CD14-positive monocyte (primary cell): ENCODE results near the gene FHIT. TPM values are rescaled to one million over a fixed set of nuclear protein-coding genes. Genes with fewer than 3 reads are reported as not detected.

ENCODE experiments used
- DNase-seq, 3 donors: peaks; one replicate each; pipeline ENCODE4 v3.0.0-alpha.2; 2011 to 2022
- H2AFZ ChIP-seq: 2 replicates; pipeline ENCODE4 v1.6.0; 2012; ENCODE audit warnings: mild to moderate bottlenecking, low read depth, low read length, inconsistent platforms; ENCODE audit not compliant: insufficient read depth, poor library complexity, severe bottlenecking
- H3K27ac ChIP-seq, 2 donors: 1 replicate in 1 of 2; 2 replicates in 1 of 2; pipeline ENCODE4 v1.5.1; 2012 to 2013; ENCODE audit warnings: low read length in 2 of 2, control low read depth in 1 of 2, inconsistent platforms in 1 of 2, low read depth in 1 of 2, mild to moderate bottlenecking in 1 of 2
- H3K27me3 ChIP-seq, 2 donors: one replicate each; pipeline versions ENCODE4 v1.6.0 to v1.6.1; 2011 to 2013; ENCODE audit warnings: low read length in 2 of 2; ENCODE audit not compliant: control insufficient read depth in 2 of 2, insufficient read depth in 2 of 2
- H3K36me3 ChIP-seq, 2 donors: replicated peaks in 1 of 2; 1 replicate in 1 of 2; 2 replicates in 1 of 2; pipeline versions ENCODE4 v1.5.1 to v1.6.1; 2012 to 2013; ENCODE audit warnings: low read length in 2 of 2, control low read depth in 1 of 2, inconsistent platforms in 1 of 2, mild to moderate bottlenecking in 1 of 2; ENCODE audit not compliant: insufficient read depth in 2 of 2, control insufficient read depth in 1 of 2
- H3K4me1 ChIP-seq, 2 donors: 1 replicate in 1 of 2; 2 replicates in 1 of 2; pipeline versions ENCODE4 v1.5.1 to v1.6.1; 2012 to 2013; ENCODE audit warnings: low read length in 2 of 2, control low read depth in 1 of 2, inconsistent platforms in 1 of 2, mild to moderate bottlenecking in 1 of 2, moderate library complexity in 1 of 2; ENCODE audit not compliant: insufficient read depth in 2 of 2, control insufficient read depth in 1 of 2
- H3K4me2 ChIP-seq: replicated peaks from 2 replicates; pipeline ENCODE3; 2012; ENCODE audit warnings: low read length, moderate library complexity, mild to moderate bottlenecking; ENCODE audit not compliant: poor library complexity, severe bottlenecking; ENCODE audit errors: extremely low read depth
- H3K4me3 ChIP-seq, 3 experiments: fragments of 200-600 bp in 1 of 3; sonication (generic) in 1 of 3; replicated peaks in 1 of 3; 1 replicate in 2 of 3; 2 replicates in 1 of 3; pipeline ENCODE4 v1.5.1; 2011 to 2013; ENCODE audit warnings: low read length in 3 of 3, mild to moderate bottlenecking in 3 of 3, control low read depth in 2 of 3, low read depth in 2 of 3, inconsistent platforms in 1 of 3, moderate library complexity in 1 of 3
- H3K79me2 ChIP-seq: 2 replicates; pipeline ENCODE4 v1.6.0; 2012; ENCODE audit warnings: mild to moderate bottlenecking, control low read depth, inconsistent platforms, low read length, moderate library complexity; ENCODE audit not compliant: insufficient read depth
- H3K9ac ChIP-seq: 2 replicates; pipeline ENCODE4 v1.6.0; 2017; ENCODE audit warnings: low read length, mild to moderate bottlenecking; ENCODE audit not compliant: insufficient read depth, poor library complexity, severe bottlenecking
- H3K9me3 ChIP-seq, 2 donors: replicated peaks in 1 of 2; 1 replicate in 1 of 2; 2 replicates in 1 of 2; pipeline versions ENCODE4 v1.5.1 to v1.6.1; 2012 to 2013; ENCODE audit warnings: low read length in 2 of 2, control low read depth in 1 of 2; ENCODE audit not compliant: control insufficient read depth in 1 of 2, insufficient read depth in 1 of 2
- H4K20me1 ChIP-seq: 2 replicates; pipeline ENCODE4 v1.6.0; 2012; ENCODE audit warnings: mild to moderate bottlenecking, low read length, control low read depth, moderate library complexity; ENCODE audit not compliant: insufficient read depth
- H3K27ac Mint-ChIP-seq, 7 donors: one replicate each; pipeline ENCODE4 v1.8.0; 2020; ENCODE audit warnings: mild to moderate bottlenecking in 7 of 7, mixed read lengths in 7 of 7, moderate library complexity in 6 of 7, inconsistent platforms in 2 of 7
- H3K27me3 Mint-ChIP-seq, 3 donors: one replicate each; pipeline ENCODE4 v1.8.0; 2021 to 2022; ENCODE audit warnings: low read depth in 3 of 3, mild to moderate bottlenecking in 3 of 3, mixed read lengths in 3 of 3, moderate library complexity in 3 of 3, inconsistent platforms in 1 of 3
- H3K36me3 Mint-ChIP-seq, 2 donors: one replicate each; pipeline ENCODE4 v1.8.0; 2020; ENCODE audit warnings: mixed read lengths in 2 of 2, inconsistent platforms in 1 of 2, mild to moderate bottlenecking in 1 of 2
- H3K4me1 Mint-ChIP-seq: one replicate; pipeline ENCODE4 v1.8.0; 2020; ENCODE audit warnings: mild to moderate bottlenecking, mixed read lengths
- H3K4me3 Mint-ChIP-seq, 2 donors: one replicate each; pipeline ENCODE4 v1.8.0; 2020; ENCODE audit warnings: mild to moderate bottlenecking in 2 of 2, mixed read lengths in 2 of 2, moderate library complexity in 1 of 2
- H3K9me3 Mint-ChIP-seq, 7 donors: one replicate each; pipeline ENCODE4 v1.8.0; 2020 to 2022; ENCODE audit warnings: mixed read lengths in 7 of 7, mild to moderate bottlenecking in 6 of 7, moderate library complexity in 6 of 7, inconsistent platforms in 2 of 7
- CTCF ChIP-seq: fragments of 200-600 bp; IDR thresholded peaks from one replicate; pipeline ENCODE4 v1.8.0; 2022; ENCODE audit warnings: antibody characterized with exemption, mild to moderate bottlenecking
- WGBS: methylation state at CpG from one replicate; pipeline ENCODE4 v1.1.5; 2013; ENCODE audit warnings: missing lambda C conversion rate; ENCODE audit not compliant: insufficient coverage; 5-methylcytosine and 5-hydroxymethylcytosine counted together
- intact Hi-C, 2 donors: fragments of 100-400 bp; cut with micrococcal nuclease; formaldehyde crosslinking; loops; one replicate each; pipeline versions ENCODE4 v1.15.0 to v1.15.1; 2023
- polyA plus RNA-seq, 3 donors: library from polyadenylated mRNA; depleted of rRNA in 1 of 3; unstranded in 2 of 3; stranded (reverse) in 1 of 3; fragments of 300-500 nt in 2 of 3; fragments of >200 nt in 1 of 3; fragmentation: Illumina TruSeq in 2 of 3; gene quantifications; 1 replicate in 2 of 3; 2 replicates in 1 of 3; pipeline ENCODE4 v1.2.3, GENCODE V29; 2012 to 2021

The FHIT gene
- polyA plus RNA-seq, 3 donors: 1.7 to 3.4 (median 3.2) TPM

- Mint-ChIP-seq H3K4me1 (no peaks in the 10 kb centered on the region), H3K36me3 (no peaks in the 10 kb centered on the region), H3K27me3 (peaks cover 0 to under 1% (median 0%) of the 10 kb centered on the region in 3 donors), H3K9me3 (peaks cover 4 to 12% (median 9%) of the 10 kb centered on the region in 7 donors), H3K4me3 (no peak overlapping the region), H3K27ac (no peak overlapping the region)
- H3K27me3 ChIP-seq: no peaks in the 10 kb centered on the region
- no peaks in the 10 kb centered on the region for H3K36me3 ChIP-seq
- H3K4me1 ChIP-seq: no peaks in the 10 kb centered on the region
- no peak for TF ChIP-seq CTCF
- intact Hi-C loops: no loop called here
- no peak overlapping the region for H3K4me2 ChIP-seq
- no CpG with 5 or more reads among the region's 2 CpGs for WGBS
- H2AFZ ChIP-seq: no peak overlapping the region
- H3K27ac ChIP-seq: no peak overlapping the region
- peaks cover 0 to 8% of the 10 kb centered on the region in 2 donors for H3K9me3 ChIP-seq
- no peak overlapping the region for H3K9ac ChIP-seq
- no peak overlapping the region for H3K4me3 ChIP-seq
- DNase-seq: no peak
- H4K20me1 ChIP-seq: no peaks in the 10 kb centered on the region
- H3K79me2 ChIP-seq: no peaks in the 10 kb centered on the region
These were observed 332.0 kb downstream of the FHIT start for GRCh38 chr3:60919296-60919695.

GRCh38 chr3:60917141-60917540 lies 334.1 kb downstream of the FHIT start:
- WGBS: 67% methylated on average over 1 of the region's 1 CpG
- Histone ChIP-seq H3K36me3 (no peaks in the 10 kb centered on the region), H3K4me3 (no peak overlapping the region), H4K20me1 (no peaks in the 10 kb centered on the region), H3K4me1 (no peaks in the 10 kb centered on the region), H2AFZ (no peak overlapping the region), H3K27ac (no peak overlapping the region), H3K79me2 (no peaks in the 10 kb centered on the region), H3K9ac (no peak overlapping the region), H3K4me2 (no peak overlapping the region), H3K9me3 (peaks cover 0 to 3% of the 10 kb centered on the region in 2 donors), H3K27me3 (no peaks in the 10 kb centered on the region)
- Mint-ChIP-seq H3K36me3 (no peaks in the 10 kb centered on the region), H3K4me1 (no peaks in the 10 kb centered on the region), H3K27me3 (peaks cover 0 to 1% (median 0%) of the 10 kb centered on the region in 3 donors), H3K27ac (peak overlapping the region in 1 of 7 donors; percentile 33), H3K4me3 (no peak overlapping the region), H3K9me3 (peaks cover 0 to 14% (median 4%) of the 10 kb centered on the region in 7 donors)
- no peak for TF ChIP-seq CTCF
- DNase-seq: no peak
- intact Hi-C loops: no loop called here
